Stimulated activated CD4-positive, alpha-beta T cell treated with anti-CD3 and anti-CD28 coated beads, Interleukin-12 subunit alpha, Interleukin-12 subunit beta, amount 100 ng/mL, for 4 hours (primary cell): ENCODE data around the gene DNAH14.
"Not testable (repeated sequence)": the region's sequence is repeated elsewhere in the genome, so short reads cannot be mapped to it uniquely, and the experiment has no call there.

Experiments used
- DNase-seq: peaks from one replicate; pipeline ENCODE4 v3.0.0-alpha.2; 2020

The DNAH14 gene

GRCh38 chr1:224922404-224923164 is 6.9 kb upstream of the DNAH14 start:
- no peak for DNase-seq

GRCh38 chr1:224923726-224924125 is 5.7 kb upstream of the DNAH14 start:
- DNase-seq: no peak

GRCh38 chr1:224927631-224928030 is 1.8 kb upstream of the DNAH14 start:
- not testable (repeated sequence) for DNase-seq

GRCh38 chr1:224928906-224929305 is 569 bp upstream of the DNAH14 start:
- no peak for DNase-seq

GRCh38 chr1:224931605-224932004 is 2.1 kb downstream of the DNAH14 start:
- no peak for DNase-seq

- no peak for DNase-seq
Measured at GRCh38 chr1:224932607-224933249, 3.3 kb downstream of the DNAH14 start.

GRCh38 chr1:224933584-224933983 is 4.1 kb downstream of the DNAH14 start:
- DNase-seq: no peak

- DNase-seq: no peak
Measured at GRCh38 chr1:224938652-224939051, 9.2 kb downstream of the DNAH14 start.

- no peak for DNase-seq
Measured at GRCh38 chr1:224939844-224940425, 10.5 kb downstream of the DNAH14 start.

GRCh38 chr1:224940735-224941134 is 11.3 kb downstream of the DNAH14 start:
- not testable (repeated sequence) for DNase-seq

GRCh38 chr1:224945651-224946348 is 16.3 kb downstream of the DNAH14 start:
- DNase-seq: not testable (repeated sequence)

GRCh38 chr1:224946349-224946691 is 16.8 kb downstream of the DNAH14 start:
- DNase-seq: not testable (repeated sequence)

GRCh38 chr1:224957696-224958095 is 28.2 kb downstream of the DNAH14 start:
- no peak for DNase-seq

- no peak for DNase-seq
Measured at GRCh38 chr1:224958490-224958889, 29.0 kb downstream of the DNAH14 start.

GRCh38 chr1:224959115-224959514 is 29.6 kb downstream of the DNAH14 start:
- no peak for DNase-seq

- no peak for DNase-seq
Measured at GRCh38 chr1:224959656-224960055, 30.2 kb downstream of the DNAH14 start.

- DNase-seq: no peak
Measured at GRCh38 chr1:224980181-224980580, 50.7 kb downstream of the DNAH14 start.

GRCh38 chr1:224981922-224982354 is 52.5 kb downstream of the DNAH14 start:
- not testable (repeated sequence) for DNase-seq

GRCh38 chr1:224988042-224988441 is 58.6 kb downstream of the DNAH14 start:
- no peak for DNase-seq

- DNase-seq: no peak
Measured at GRCh38 chr1:224989615-224990014, 60.1 kb downstream of the DNAH14 start.

GRCh38 chr1:224991550-224991949 is 62.1 kb downstream of the DNAH14 start:
- not testable (repeated sequence) for DNase-seq

GRCh38 chr1:224995602-224996001 is 66.1 kb downstream of the DNAH14 start:
- no peak for DNase-seq

- no peak for DNase-seq
Measured at GRCh38 chr1:224996266-224996665, 66.8 kb downstream of the DNAH14 start.

- DNase-seq: no peak
Measured at GRCh38 chr1:224998185-224998584, 68.7 kb downstream of the DNAH14 start.
